ENCODE measurements around the gene GMDS. TPM values are rescaled to one million over a fixed set of nuclear protein-coding genes. Genes with fewer than 3 reads are reported as not detected.

GMDS gene
- total and polyA plus RNA-seq, 2 donors (not counting 1 experiment from before 2014, with no cell fraction given) = 11.5 to 16.4 TPM

DNA sequence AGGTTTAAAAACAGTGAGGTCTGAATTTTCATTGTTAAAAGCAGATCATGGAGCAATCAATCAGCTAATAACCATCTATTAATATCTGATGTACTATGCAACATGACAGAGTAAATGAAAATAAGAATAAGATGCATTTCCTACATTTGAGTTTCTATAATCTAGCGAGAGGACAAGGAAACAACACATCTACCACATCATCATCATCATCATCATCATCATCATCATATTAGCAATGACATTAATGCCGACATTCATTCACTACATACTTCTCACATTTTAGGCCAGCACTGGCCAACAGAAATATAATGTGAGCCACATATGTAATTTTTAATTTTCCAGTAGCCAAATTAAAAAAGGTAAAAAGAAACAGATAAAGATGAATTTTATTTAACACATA is 110.0 kb downstream of the GMDS start:
- Histone ChIP-seq H3K36me3 (replicated peaks in 1 of 2; ENCODE audit: control extremely low read depth in 1 of 2, control insufficient read depth in 1 of 2, extremely low read depth in 1 of 2, insufficient read depth in 2 of 2, low read length in 1 of 2) (no peaks in the 10 kb centered on the region), H3K4me2 (replicated peaks; ENCODE audit: low read depth, low read length, poor library complexity, severe bottlenecking) (no peak overlapping the region), H3K27me3 (replicated peaks in 1 of 4; ENCODE audit: control extremely low read depth in 1 of 4, control insufficient read depth in 3 of 4, insufficient read depth in 4 of 4, low read length in 3 of 4) (no peaks in the 10 kb centered on the region), H3K79me2 (ENCODE audit: control insufficient read depth, insufficient read depth, low read length) (no peaks in the 10 kb centered on the region), H3K4me1 (ENCODE audit: control insufficient read depth in 2 of 2, insufficient read depth in 2 of 2, low read length in 2 of 2) (no peaks in the 10 kb centered on the region), H3K4me3 (ENCODE audit: control extremely low read depth in 1 of 5, extremely low read depth in 1 of 5, insufficient read depth in 1 of 5, low read depth in 2 of 5, low read length in 4 of 5) (no peak overlapping the region), H3K9me3 (ENCODE audit: control extremely low read depth in 1 of 3, control insufficient read depth in 2 of 3, insufficient read depth in 1 of 3, low read length in 2 of 3) (no peaks in the 10 kb centered on the region), H4K20me1 (ENCODE audit: control insufficient read depth, insufficient read depth, low read length, poor library complexity, severe bottlenecking) (no peaks in the 10 kb centered on the region), H3K27ac (ENCODE audit: low read length in 2 of 2) (no peak overlapping the region), H3K9ac (ENCODE audit: low read length) (no peak overlapping the region), H2AFZ (ENCODE audit: insufficient read depth, low read depth, low read length, poor library complexity, severe bottlenecking) (no peak overlapping the region)
- no peaks in the 10 kb centered on the region for H3K4me1 Mint-ChIP-seq
- ChIA-PET POLR2A (no interaction called here), CTCF (interaction anchor here (1.3 kb wide), 1 partner anchor 539 kb away, joined by 6 read pairs; no protein-coding TSS in a partner anchor)
- ATAC-seq (ENCODE audit: low read depth) (no peak), DNase-seq (no peak)
- no peak for TF ChIP-seq EZH2 (IDR thresholded peaks at IDR 0.05; ENCODE audit: borderline replicate concordance, insufficient read depth, low read depth, low read length, poor library complexity, severe bottlenecking)
- TF ChIP-seq, protein P1, sequence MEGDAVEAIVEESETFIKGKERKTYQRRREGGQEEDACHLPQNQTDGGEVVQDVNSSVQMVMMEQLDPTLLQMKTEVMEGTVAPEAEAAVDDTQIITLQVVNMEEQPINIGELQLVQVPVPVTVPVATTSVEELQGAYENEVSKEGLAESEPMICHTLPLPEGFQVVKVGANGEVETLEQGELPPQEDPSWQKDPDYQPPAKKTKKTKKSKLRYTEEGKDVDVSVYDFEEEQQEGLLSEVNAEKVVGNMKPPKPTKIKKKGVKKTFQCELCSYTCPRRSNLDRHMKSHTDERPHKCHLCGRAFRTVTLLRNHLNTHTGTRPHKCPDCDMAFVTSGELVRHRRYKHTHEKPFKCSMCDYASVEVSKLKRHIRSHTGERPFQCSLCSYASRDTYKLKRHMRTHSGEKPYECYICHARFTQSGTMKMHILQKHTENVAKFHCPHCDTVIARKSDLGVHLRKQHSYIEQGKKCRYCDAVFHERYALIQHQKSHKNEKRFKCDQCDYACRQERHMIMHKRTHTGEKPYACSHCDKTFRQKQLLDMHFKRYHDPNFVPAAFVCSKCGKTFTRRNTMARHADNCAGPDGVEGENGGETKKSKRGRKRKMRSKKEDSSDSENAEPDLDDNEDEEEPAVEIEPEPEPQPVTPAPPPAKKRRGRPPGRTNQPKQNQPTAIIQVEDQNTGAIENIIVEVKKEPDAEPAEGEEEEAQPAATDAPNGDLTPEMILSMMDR (IDR thresholded peaks at IDR 0.05) = no peak
- no peaks in the 10 kb centered on the region for H3K9me3 Mint-ChIP-seq (ENCODE audit: insufficient read depth)
- intact Hi-C loops (cut with micrococcal nuclease) = no loop called here
- no peaks in the 10 kb centered on the region for H3K27me3 Mint-ChIP-seq
- WGBS (ENCODE audit: insufficient coverage) = no CpG with 5 or more reads among the region's 2 CpGs
- no peak overlapping the region for H3K4me3 Mint-ChIP-seq
- no peak overlapping the region for H3K27ac Mint-ChIP-seq

DNA sequence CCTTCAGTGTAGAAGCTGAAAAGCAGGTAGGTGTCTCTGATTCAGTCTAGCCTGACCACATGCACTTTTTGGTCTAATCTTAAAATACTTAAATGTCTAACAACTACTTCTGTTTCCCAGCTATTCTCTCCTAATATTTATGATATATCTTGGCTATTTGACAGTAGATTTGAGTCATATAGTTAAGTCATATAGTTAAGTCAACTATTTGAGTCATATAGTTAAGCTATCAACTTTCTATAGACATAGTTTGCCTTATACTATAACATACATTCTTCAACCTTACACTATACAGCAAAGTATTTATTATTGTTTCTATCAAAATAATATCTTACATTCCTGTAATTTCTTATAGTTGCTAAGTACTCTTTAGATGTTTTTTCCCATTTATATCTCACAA is 110.9 kb downstream of the GMDS start:
- H3K4me2 ChIP-seq (replicated peaks; ENCODE audit: low read depth, low read length, poor library complexity, severe bottlenecking) = no peak overlapping the region
- H3K4me3 ChIP-seq (ENCODE audit: control extremely low read depth in 1 of 5, extremely low read depth in 1 of 5, insufficient read depth in 1 of 5, low read depth in 2 of 5, low read length in 4 of 5) = no peak overlapping the region
- H2AFZ ChIP-seq (ENCODE audit: insufficient read depth, low read depth, low read length, poor library complexity, severe bottlenecking) = no peak overlapping the region
- ChIA-PET CTCF (interaction anchor here (1.3 kb wide), 1 partner anchor 538 kb away, joined by 6 read pairs; no protein-coding TSS in a partner anchor), POLR2A (no interaction called here)
- no peaks in the 10 kb centered on the region for H3K27me3 ChIP-seq (replicated peaks in 1 of 4; ENCODE audit: control extremely low read depth in 1 of 4, control insufficient read depth in 3 of 4, insufficient read depth in 4 of 4, low read length in 3 of 4)
- no peaks in the 10 kb centered on the region for H3K79me2 ChIP-seq (ENCODE audit: control insufficient read depth, insufficient read depth, low read length)
- no peak for ATAC-seq (ENCODE audit: low read depth)
- H3K9ac ChIP-seq (ENCODE audit: low read length) = no peak overlapping the region
- Mint-ChIP-seq H3K9me3 (ENCODE audit: insufficient read depth) (no peaks in the 10 kb centered on the region), H3K27ac (no peak overlapping the region), H3K4me1 (peaks cover 4% of the 10 kb centered on the region), H3K4me3 (no peak overlapping the region), H3K27me3 (no peaks in the 10 kb centered on the region)
- peaks cover 0 to under 1% of the 10 kb centered on the region in 2 donors for H3K4me1 ChIP-seq (ENCODE audit: control insufficient read depth in 2 of 2, insufficient read depth in 2 of 2, low read length in 2 of 2)
- intact Hi-C loops (cut with micrococcal nuclease) = no loop called here
- DNase-seq = no peak
- TF ChIP-seq, protein P1 (IDR thresholded peaks at IDR 0.05) = no peak
- no peaks in the 10 kb centered on the region for H3K9me3 ChIP-seq (ENCODE audit: control extremely low read depth in 1 of 3, control insufficient read depth in 2 of 3, insufficient read depth in 1 of 3, low read length in 2 of 3)
- H3K36me3 ChIP-seq (replicated peaks in 1 of 2; ENCODE audit: control extremely low read depth in 1 of 2, control insufficient read depth in 1 of 2, extremely low read depth in 1 of 2, insufficient read depth in 2 of 2, low read length in 1 of 2) = no peaks in the 10 kb centered on the region
- H3K27ac ChIP-seq (ENCODE audit: low read length in 2 of 2) = no peak overlapping the region
- H4K20me1 ChIP-seq (ENCODE audit: control insufficient read depth, insufficient read depth, low read length, poor library complexity, severe bottlenecking) = no peaks in the 10 kb centered on the region
